GM12878 (cell line): ENCODE data around the gene PRKRA.

Experiments used
- CEBPB ChIP-seq, 2 experiments: fragments of 150-350 bp in 1 of 2; IDR thresholded peaks; 2 replicates each; pipeline ENCODE4 v1.6.1; 2012 to 2014; ENCODE audit warnings: low read depth in 2 of 2, low read length in 2 of 2, borderline replicate concordance in 1 of 2, inconsistent platforms in 1 of 2
- CTCF ChIP-seq, 3 experiments: IDR thresholded peaks in 2 of 3; conservative IDR thresholded peaks in 1 of 3; 2 replicates each; pipeline ENCODE4 v1.5.1; 2011; ENCODE audit warnings: low read depth in 3 of 3, low read length in 3 of 3, mild to moderate bottlenecking in 3 of 3, control low read depth in 2 of 3, moderate library complexity in 2 of 3, inconsistent platforms in 1 of 3, mixed read lengths in 1 of 3; ENCODE audit not compliant: control insufficient read depth in 2 of 3, insufficient read depth in 1 of 3; ENCODE audit errors: extremely low read depth in 1 of 3
- ETV6 ChIP-seq, 2 experiments: fragments of 450-650 bp in 1 of 2; IDR thresholded peaks in 1 of 2; conservative IDR thresholded peaks in 1 of 2; 2 replicates each; pipeline ENCODE4 v1.6.1; 2014; ENCODE audit warnings: antibody characterized with exemption in 1 of 2, borderline replicate concordance in 1 of 2, low read depth in 1 of 2, mild to moderate bottlenecking in 1 of 2, moderate library complexity in 1 of 2
- POLR2A ChIP-seq: IDR thresholded peaks from 2 replicates; pipeline ENCODE4 v1.6.1; 2011; ENCODE audit warnings: low read depth, mild to moderate bottlenecking, low read length
- TCF7 ChIP-seq: IDR thresholded peaks from 2 replicates; pipeline ENCODE4 v1.6.1; 2014; ENCODE audit warnings: antibody characterized with exemption, borderline replicate concordance

DNA sequence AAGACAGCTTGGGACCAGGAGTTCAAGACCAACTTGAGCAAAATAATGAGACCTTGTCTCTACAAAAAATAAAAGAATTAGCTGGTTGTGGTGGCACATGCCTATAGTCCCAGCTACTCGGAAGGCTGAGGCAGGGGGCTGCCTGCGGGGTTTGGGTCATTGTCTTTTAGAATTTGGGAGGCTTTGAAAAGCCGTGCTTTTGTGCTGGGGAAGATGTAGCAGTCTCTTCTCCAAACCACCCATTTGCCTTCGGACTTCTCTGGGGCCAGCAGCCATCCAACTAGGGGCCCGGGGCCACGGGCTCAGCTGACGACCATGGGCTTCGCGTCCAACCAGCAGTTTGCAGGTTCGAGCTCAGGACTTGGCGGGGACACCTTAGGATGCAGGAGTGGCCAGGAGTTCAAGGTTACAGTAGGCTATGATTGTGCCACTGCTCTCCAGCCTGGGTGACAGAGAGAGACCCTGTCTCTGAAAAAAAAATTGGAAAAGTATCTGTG is 6.5 kb upstream of the PRKRA start:
- no peak for TF ChIP-seq CTCF (IDR thresholded peaks at IDR 0.05 in 2 of 3, conservative IDR thresholded peaks at IDR 0.05 in 1 of 3; ENCODE audit: control insufficient read depth in 2 of 3, extremely low read depth in 1 of 3, insufficient read depth in 1 of 3, low read depth in 3 of 3, low read length in 3 of 3)
- TF ChIP-seq POLR2A: no peak
- no peak for TF ChIP-seq TCF7
- TF ChIP-seq ETV6 (conservative IDR thresholded peaks at IDR 0.05 in 1 of 2, IDR thresholded peaks at IDR 0.05 in 1 of 2; ENCODE audit: borderline replicate concordance in 1 of 2, low read depth in 1 of 2): no peak
- TF ChIP-seq CEBPB (IDR thresholded peaks at IDR 0.05; ENCODE audit: borderline replicate concordance in 1 of 2, low read depth in 2 of 2, low read length in 2 of 2): no peak
